Dedifferentiated amniotic fluid mesenchymal stem cell (primary cell): ENCODE measurements around the gene UNC13C.

ENCODE experiments used
- DNase-seq: peaks from one replicate; pipeline ENCODE4 v3.0.0-alpha.2; 2016; ENCODE audit errors: extremely low spot score

The UNC13C gene

GRCh38 chr15:54566654-54567053, 588.4 kb downstream of the UNC13C start:
- no peak for DNase-seq

DNA sequence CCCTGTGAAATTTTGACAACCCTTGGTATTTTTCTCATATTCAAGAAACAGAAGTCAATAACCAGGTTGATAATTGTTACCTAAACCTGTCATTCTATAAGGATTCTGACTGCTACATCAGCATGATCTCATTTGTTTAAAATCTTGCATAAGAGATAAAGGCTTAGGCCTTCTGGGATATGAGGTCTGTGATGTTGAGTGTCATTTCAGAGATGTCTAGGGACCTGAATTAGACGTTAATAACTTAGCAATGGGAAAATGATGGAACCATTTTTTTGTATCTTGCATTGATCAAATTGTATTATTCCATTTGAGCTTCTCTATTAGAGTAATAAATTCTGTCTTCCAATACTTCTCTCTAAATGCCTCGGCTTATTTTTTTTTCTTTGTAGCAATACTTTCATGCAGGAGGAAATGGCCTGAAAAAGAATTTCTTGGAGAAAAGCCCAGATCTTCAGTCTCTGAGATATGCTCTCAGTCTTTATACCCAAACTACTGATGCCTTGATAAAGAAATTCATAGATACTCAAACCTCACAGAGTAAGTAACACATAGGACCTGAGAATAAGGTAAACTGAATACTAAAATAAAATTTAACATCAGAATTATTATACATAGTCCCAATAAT, 589.3 kb downstream of the UNC13C start:
- no peak for DNase-seq

- DNase-seq = no peak
Observed at GRCh38 chr15:54568381-54568780, 590.1 kb downstream of the UNC13C start.

- no peak for DNase-seq
Observed at GRCh38 chr15:54571576-54571975, 593.3 kb downstream of the UNC13C start.

DNA sequence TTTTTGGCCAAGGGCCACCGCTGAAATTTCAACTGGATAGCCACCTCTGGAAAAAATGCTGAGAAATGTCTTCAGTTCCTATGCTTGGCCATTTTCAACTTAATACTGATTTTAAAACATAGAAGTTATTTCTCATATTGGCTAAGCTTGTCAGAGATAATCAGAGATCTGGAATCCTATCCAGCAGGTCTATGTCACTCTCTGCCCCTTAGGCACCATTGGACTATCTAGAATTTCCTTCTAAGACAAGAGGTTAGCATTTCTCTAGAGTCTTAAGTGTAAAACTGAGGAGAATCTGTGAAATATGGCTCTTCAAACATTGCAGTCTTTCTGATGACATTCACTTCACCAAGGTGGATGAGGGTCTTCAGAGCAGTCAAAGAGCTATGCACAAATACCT, 597.3 kb downstream of the UNC13C start:
- DNase-seq = no peak

DNA sequence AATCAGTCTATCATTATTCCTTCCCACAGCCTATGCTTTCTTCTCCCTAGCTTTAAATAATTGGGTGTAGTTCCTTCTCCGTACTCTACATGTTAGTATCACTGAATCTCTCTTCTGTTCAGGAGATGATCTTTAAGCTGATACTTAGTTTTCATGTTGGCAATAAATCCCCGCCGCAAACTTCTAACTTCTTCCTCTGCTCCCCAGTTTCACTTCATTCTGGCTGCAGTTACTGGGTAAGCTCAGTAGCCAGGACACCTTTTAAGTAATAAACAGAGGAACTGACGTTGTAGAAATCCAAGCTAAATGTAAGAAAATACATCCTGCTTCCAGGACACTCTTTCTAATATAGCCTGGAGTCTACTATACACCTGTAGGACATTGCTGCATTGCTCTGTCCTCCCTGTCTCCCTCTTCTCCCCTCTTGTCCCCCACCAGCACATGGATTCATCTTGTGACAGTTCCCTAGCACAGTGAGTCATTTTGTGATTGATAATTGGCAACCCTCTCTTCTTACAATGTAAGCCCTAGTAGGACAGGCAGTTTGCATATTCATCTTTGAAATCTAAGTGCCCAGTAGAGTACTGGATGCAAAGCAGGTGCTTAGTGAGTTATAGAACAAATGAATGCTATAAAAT, 598.2 kb downstream of the UNC13C start:
- DNase-seq = no peak

DNA sequence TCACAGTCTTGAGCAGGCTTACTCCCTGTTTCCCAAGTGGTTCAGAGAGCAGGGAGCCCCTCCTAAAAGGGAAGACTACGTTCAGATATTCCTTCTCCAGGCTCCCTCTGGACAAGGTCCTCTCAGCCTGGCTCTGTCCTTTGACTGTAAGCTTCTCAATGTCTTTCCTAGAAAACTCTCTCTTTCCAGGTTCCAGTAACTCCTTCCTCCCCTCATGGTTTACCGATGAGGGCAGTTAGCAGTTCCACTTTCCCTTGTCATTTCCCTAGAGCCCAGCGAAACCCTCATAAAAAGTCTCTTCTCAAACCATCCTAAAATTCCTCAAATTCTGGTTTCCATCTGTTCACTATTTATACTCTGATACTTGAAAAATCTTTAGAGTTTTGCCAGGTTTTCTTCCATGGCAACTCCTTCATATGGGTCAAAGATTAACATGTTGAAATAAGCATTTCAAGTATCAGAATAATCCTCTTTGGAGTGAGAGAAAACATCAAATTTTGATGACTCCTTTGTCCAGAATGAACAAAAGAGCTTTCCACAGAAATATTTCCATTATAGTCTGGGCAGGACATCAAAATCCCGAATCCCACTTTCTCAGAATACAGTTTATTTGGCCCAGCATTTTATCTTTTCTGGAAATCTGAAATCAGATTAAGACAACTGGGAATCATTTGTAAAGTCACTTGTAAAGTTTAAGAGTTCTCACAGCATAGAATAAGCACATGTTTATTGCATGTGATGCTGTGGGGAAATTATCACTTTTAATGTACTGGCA, 599.4 kb downstream of the UNC13C start:
- no peak for DNase-seq

DNA sequence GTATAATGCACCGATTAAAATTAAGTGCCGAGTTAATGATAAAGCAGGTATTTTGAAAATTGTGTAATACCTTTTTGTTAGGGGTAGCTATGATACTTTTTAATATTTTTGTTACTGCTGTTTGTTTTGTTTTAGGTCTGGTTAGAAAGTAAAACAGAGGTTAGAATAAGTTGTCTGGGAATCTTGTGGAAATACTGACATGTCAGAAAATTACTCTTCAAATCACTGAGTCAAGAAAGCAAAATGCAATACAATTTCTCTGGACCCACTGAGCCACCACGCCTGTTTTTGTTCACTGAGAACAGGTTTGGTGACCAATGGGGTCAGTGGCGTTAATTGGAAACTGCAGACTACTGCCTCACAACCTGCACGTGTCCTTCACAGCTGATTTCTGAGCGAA, 601.6 kb downstream of the UNC13C start:
- DNase-seq = no peak

DNA sequence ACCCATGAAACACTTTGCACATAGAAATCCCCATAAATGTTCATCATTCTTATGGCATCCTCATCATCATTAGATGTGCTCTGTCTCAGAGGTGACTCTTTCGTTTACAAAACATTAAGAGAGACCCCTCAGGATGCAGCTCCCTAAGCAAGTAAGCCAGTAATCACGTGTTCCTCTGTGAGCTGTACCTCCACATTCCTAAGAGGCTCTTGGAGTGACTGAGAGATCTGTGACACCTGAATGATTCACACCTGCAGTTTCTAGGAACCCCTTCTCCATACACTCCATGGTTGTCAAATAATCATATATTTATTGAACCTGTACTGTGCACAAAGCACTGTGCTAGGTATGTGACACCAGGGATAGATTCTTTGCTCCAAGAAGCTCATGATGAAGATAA, 602.4 kb downstream of the UNC13C start:
- no peak for DNase-seq

- no peak for DNase-seq
Observed at GRCh38 chr15:54582863-54583643, 604.8 kb downstream of the UNC13C start.

GRCh38 chr15:54585063-54585462, 606.8 kb downstream of the UNC13C start:
- no peak for DNase-seq

GRCh38 chr15:54594115-54594514, 615.9 kb downstream of the UNC13C start:
- no peak for DNase-seq

GRCh38 chr15:54599386-54599785, 621.1 kb downstream of the UNC13C start:
- no peak for DNase-seq

- DNase-seq = no peak
Observed at GRCh38 chr15:54605043-54605442, 626.8 kb downstream of the UNC13C start.

GRCh38 chr15:54605556-54605955, 627.3 kb downstream of the UNC13C start:
- DNase-seq = no peak

DNA sequence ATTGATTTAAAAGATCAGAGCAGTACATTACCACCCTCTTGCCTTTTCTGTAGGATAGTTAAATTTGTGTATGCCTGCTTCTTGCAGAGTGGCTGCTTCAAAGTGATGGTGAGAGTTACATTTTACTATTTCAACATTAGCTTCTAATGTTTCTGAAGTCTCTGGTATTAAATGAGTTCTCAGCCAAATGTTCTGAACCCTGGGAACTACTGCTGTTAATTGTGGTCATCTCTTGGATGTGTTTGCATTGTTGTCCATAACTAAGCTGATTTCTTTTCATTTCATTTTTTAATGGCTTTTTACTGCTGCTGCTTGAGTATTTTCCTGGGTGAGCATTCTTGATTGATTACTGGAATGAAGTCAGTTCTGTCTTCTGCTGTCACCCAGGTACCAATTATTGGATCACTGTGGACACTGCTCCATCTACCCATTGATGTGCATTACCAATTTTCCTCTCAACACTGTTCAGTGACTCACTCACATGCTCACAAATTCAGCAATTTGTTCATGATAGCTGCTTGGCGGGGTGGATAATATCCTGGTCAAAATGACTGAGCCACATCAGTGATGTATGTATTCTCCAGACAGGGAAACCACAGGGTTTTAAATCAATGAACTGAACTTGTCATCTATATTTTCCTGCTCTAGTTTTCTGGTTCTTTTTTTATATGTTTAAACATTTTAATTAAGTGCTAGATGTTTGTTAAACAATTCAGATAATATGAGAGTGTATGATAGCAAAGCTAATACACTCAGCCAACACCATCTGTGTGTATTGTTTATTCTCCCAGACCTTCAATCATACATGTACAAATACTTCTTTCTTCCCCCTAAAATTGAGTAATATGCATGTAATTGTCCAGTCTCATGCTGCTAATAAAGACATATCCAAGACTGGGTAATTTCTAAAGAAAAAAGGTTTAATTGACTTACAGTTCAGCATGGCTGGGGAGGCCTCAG, 630.9 kb downstream of the UNC13C start:
- DNase-seq = no peak

DNA sequence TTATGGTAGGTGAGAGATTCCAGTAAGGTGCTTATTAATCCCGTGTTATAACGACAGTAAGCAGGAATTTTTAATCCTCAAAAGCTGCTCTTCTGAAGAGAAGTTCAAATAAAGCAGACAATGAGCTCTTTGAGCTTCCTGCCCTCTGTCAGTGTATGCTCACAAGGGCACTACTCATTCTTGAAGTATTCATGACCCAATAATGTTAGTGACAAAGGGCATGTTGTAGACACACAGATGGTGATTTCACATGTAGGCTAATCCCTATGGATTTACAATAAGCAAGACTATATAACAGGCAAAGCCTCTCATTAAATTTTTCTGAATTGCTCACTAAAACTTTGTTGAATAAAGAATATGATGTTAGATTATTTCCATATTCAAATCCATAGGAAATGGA, 639.9 kb downstream of the UNC13C start:
- no peak for DNase-seq

DNA sequence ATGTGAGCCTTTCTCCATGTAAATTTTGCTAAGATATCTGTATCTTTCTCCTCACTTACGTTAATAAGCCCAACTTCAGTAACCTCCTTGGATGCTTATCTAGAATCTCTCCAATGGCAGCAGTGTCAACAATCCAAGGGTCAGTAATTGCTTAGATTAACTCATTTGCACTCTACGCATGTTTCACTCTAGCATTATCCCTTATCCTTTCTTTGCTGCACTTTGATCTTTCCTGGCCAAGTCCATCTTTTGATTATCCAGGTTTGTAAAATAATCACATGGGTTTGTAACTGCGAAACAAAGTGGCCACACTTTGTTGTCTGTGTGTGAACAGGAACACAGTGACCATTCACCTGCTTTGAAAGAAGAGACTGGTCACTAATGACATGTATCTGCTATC, 640.9 kb downstream of the UNC13C start:
- no peak for DNase-seq

- DNase-seq = no peak
Observed at GRCh38 chr15:54620916-54621315, 642.7 kb downstream of the UNC13C start.

GRCh38 chr15:54636147-54636546, 657.9 kb downstream of the UNC13C start:
- no peak for DNase-seq

- DNase-seq = no peak
Observed at GRCh38 chr15:54638666-54639065, 660.4 kb downstream of the UNC13C start.
